GM20000 (cell line): Measurements from ENCODE around the gene KDM1B.

Experiments
- DNase-seq: peaks from one replicate; pipeline ENCODE4 v3.0.0; 2012; ENCODE audit warnings: low spot score
- CTCF ChIP-seq: IDR thresholded peaks from 2 replicates; pipeline ENCODE4 v1.5.1; 2012; ENCODE audit warnings: mild to moderate bottlenecking, control low read depth; ENCODE audit errors: extremely low read depth, missing control alignments

The KDM1B gene

DNA sequence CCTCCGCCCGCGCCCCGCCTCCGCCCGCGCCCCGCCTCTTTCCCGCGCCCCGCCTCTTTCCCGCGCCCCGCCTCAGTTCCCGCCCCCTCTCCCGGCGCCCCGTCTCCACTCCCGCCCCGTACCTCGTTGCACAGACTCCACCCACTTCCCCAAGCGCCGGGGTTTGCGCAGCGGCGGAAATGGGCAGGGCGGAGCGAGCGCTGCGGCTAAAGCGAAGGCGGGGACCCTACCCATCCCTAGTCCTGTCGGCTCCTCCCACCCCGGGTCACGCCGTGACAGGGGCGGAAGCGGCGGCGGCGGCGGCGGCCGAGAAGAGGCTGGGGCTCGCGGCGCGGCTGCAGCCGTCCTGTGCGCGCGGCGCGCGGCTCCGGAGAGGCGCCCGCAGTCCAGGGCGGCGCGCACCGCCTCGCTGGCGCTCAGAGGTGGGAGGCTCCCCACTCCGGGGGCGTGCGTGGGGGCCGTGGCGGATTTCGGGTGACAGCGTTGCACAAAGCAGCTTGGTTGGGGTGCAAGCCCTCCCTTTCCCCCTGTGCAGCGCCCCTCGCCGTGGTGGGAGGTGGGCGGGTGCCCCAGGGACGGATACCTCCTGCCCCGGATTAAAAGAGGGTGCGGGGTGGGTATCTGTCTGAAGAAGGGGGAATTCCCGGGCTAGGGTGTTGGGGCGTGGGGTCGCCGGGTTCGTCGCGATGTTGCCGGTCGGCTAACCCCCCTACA lies at the start of gene KDM1B:
Gene KDM1B (plus strand): TSS at position 273 of the 714 bp plus-strand sequence. CDS start 4,474 bp downstream, outside the sequence.
- TF ChIP-seq CTCF, result no peak
- peak; percentile 100 for DNase-seq

GRCh38 chr6:18107061-18107460 lies 48.2 kb upstream of the KDM1B start:
- DNase-seq, result no peak
- no peak for TF ChIP-seq CTCF

DNA sequence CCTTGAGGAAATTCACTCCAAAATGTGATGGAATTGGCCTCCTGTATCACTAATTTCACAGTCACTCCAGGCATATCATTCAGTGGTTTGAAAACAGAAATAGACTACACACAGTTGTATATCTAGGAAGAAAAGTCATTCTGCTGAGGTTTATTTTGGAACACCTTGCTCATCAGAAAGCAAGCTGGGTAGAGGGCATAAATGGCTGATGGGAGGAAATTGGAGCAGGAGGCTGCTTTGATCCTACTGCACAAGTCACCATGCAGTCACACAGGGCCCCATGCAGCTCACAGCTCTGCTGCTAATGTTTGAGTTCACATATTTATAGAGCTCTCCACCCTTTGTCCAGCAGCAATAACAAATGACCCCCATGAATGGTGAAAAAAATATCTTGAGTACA lies 45.1 kb upstream of the KDM1B start:
- no peak for DNase-seq
- no peak for TF ChIP-seq CTCF

- no peak for TF ChIP-seq CTCF
- DNase-seq, result no peak
Measured at GRCh38 chr6:18115356-18115755, 39.9 kb upstream of the KDM1B start.

GRCh38 chr6:18117136-18117535 lies 38.1 kb upstream of the KDM1B start:
- no peak for TF ChIP-seq CTCF
- no peak for DNase-seq

DNA sequence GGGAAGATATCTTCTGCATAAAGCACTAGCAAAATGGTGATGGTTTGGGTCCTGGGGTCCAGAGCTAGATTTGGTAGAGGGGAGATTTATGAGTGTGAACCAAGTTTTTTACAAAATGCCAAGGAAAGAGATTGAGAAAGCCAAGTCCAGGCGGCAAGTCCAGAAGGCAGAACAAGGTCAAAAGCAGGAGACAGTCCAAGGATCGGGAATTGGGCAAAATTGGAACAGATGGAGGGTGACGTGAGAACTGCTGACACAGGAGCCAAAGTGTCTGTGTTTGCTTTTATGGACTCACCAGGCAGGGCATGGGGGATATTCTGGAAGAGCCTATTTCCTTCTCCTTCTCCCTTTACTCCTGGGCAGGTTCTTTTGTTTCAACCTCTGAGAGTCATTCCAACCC lies 36.9 kb upstream of the KDM1B start:
- no peak for TF ChIP-seq CTCF
- no peak for DNase-seq

DNA sequence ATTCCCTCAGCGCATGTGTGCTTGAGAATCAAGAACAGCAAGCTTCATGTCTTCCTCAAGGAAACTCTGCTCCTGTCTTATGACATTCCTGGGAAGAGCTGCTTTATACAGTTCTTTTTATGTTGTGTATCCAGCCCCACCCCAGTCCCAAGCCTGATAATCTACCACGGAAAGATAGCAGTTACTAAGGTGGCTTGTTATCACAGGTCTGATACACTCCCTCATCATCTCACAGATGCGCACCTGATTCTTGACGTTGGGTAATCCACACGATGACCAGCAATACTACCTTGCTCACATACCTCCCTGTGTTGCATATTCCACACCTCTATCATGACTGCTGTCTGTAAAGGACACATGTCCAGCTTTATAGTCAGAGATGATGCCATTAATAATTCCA lies 36.0 kb upstream of the KDM1B start:
- no peak for DNase-seq

More for the DNA sequence above, 36.0 kb upstream of the KDM1B start:
- no peak for TF ChIP-seq CTCF
